Endothelial cell of umbilical vein (primary cell): ENCODE results near the gene EMCN. TPM values are rescaled to one million over a fixed set of nuclear protein-coding genes. Genes with fewer than 3 reads are reported as not detected.

Experiments used
- BruUV-seq: library from RNA; stranded (reverse); fragments of 400-500 nt; replicated peaks from 2 replicates; lab custom pipeline; 2021; lab: Mats Ljungman, UMichigan
- CTCF ChIA-PET: fragments of 300-600, 350-600 bp; sonication (Branson Sonifier 250); formaldehyde crosslinking; loops from one replicate; lab custom pipeline; 2021; ENCODE audit warnings: antibody characterized with exemption, inconsistent platforms; lab: Charles Lee
- POLR2A ChIA-PET: fragments of 300-600, 350-600 bp; sonication (Branson Sonifier 250); formaldehyde crosslinking; loops from one replicate; lab custom pipeline; 2021; ENCODE audit warnings: antibody characterized with exemption, inconsistent platforms; lab: Charles Lee
- DNase-seq: peaks from one replicate; pipeline ENCODE4 v3.0.0-alpha.2; 2011; ENCODE audit warnings: low read depth, low spot score
- FAIRE-seq: peaks from 2 replicates; lab custom pipeline; 2011; peaks lifted over from hg19 to GRCh38; lab: Jason Lieb, UNC
- H2AFZ ChIP-seq: 2 replicates; pipeline ENCODE4 v1.6.0; 2012; ENCODE audit warnings: low read depth, low read length, control low read depth, inconsistent platforms
- H3K27ac ChIP-seq: 2 replicates; pipeline ENCODE4 v1.5.1; 2011; ENCODE audit warnings: low read depth, mild to moderate bottlenecking, control low read depth, low read length, moderate library complexity; ENCODE audit not compliant: insufficient read depth
- H3K27me3 ChIP-seq, 2 experiments: 2 replicates each; pipeline versions ENCODE4 v1.6.0 to v1.6.1; 2011; ENCODE audit warnings: low read length in 2 of 2, mixed read lengths in 1 of 2; ENCODE audit not compliant: control insufficient read depth in 2 of 2, insufficient read depth in 2 of 2
- H3K36me3 ChIP-seq, 2 experiments: 2 replicates in 1 of 2; 3 replicates in 1 of 2; pipeline ENCODE4 v1.5.1; 2011; ENCODE audit warnings: low read length in 2 of 2, mild to moderate bottlenecking in 1 of 2, moderate library complexity in 1 of 2; ENCODE audit not compliant: control insufficient read depth in 2 of 2, insufficient read depth in 2 of 2; ENCODE audit errors: extremely low read depth in 1 of 2
- H3K4me1 ChIP-seq: 3 replicates; pipeline ENCODE4 v1.5.1; 2011; ENCODE audit warnings: mild to moderate bottlenecking, low read length; ENCODE audit not compliant: control insufficient read depth, insufficient read depth; ENCODE audit errors: extremely low read depth
- H3K4me2 ChIP-seq: 2 replicates; pipeline ENCODE4 v1.6.1; 2011; ENCODE audit warnings: low read length, control low read depth, mixed read lengths; ENCODE audit not compliant: insufficient read depth
- H3K4me3 ChIP-seq, 3 experiments: fragments of 200-600 bp in 1 of 3; sonication (generic), shearing (Covaris generic) in 1 of 3; replicated peaks in 1 of 3; 2 replicates each; pipeline ENCODE4 v1.5.1; 2011 to 2016; ENCODE audit warnings: control low read depth in 3 of 3, low read length in 3 of 3, mild to moderate bottlenecking in 2 of 3, inconsistent platforms in 1 of 3, low read depth in 1 of 3, moderate library complexity in 1 of 3; ENCODE audit not compliant: insufficient read depth in 1 of 3
- H3K79me2 ChIP-seq: 2 replicates; pipeline ENCODE4 v1.6.0; 2012; ENCODE audit warnings: low read length, inconsistent platforms; ENCODE audit not compliant: control insufficient read depth, insufficient read depth
- H3K9ac ChIP-seq: replicated peaks from 2 replicates; pipeline ENCODE3; 2011; ENCODE audit warnings: low read length, control low read depth; ENCODE audit not compliant: insufficient read depth; ENCODE audit errors: extremely low read depth
- H3K9me1 ChIP-seq: replicated peaks from 3 replicates; pipeline ENCODE4 v1.6.0; 2011; ENCODE audit warnings: mild to moderate bottlenecking, low read length; ENCODE audit not compliant: control insufficient read depth, insufficient read depth; ENCODE audit errors: extremely low read depth
- H3K9me3 ChIP-seq: replicated peaks from 2 replicates; pipeline ENCODE4 v1.5.1; 2012; ENCODE audit warnings: low read length, inconsistent platforms; ENCODE audit not compliant: control insufficient read depth, insufficient read depth
- H4K20me1 ChIP-seq: replicated peaks from 2 replicates; pipeline ENCODE3; 2011; ENCODE audit warnings: mild to moderate bottlenecking, low read length; ENCODE audit not compliant: control insufficient read depth, insufficient read depth; ENCODE audit errors: extremely low read depth
- CTCF ChIP-seq, 2 donors: IDR thresholded peaks; 1 replicate in 1 of 2; 2 replicates in 1 of 2; pipeline ENCODE4 v1.5.1; 2011; ENCODE audit warnings: low read length in 2 of 2, mild to moderate bottlenecking in 2 of 2, moderate library complexity in 2 of 2, control low read depth in 1 of 2, inconsistent platforms in 1 of 2, low read depth in 1 of 2; ENCODE audit not compliant: insufficient read depth in 1 of 2; ENCODE audit errors: extremely low read depth in 1 of 2
- EZH2 ChIP-seq: IDR thresholded peaks from 2 replicates; pipeline ENCODE4 v1.6.1; 2012; ENCODE audit warnings: borderline replicate concordance, low read depth, mild to moderate bottlenecking, moderate library complexity, low read length, inconsistent platforms; ENCODE audit not compliant: severe bottlenecking
- FOS ChIP-seq: IDR thresholded peaks from 2 replicates; pipeline ENCODE4 v1.6.1; 2011; ENCODE audit warnings: mild to moderate bottlenecking, low read length, moderate library complexity, borderline replicate concordance; ENCODE audit not compliant: insufficient read depth
- GATA2 ChIP-seq: IDR thresholded peaks from 2 replicates; pipeline ENCODE4 v1.7.0; 2011; ENCODE audit warnings: low read depth, mild to moderate bottlenecking, moderate library complexity, mixed read lengths, low read length; ENCODE audit not compliant: insufficient read length, insufficient read depth
- JUN ChIP-seq: IDR thresholded peaks from 2 replicates; pipeline ENCODE4 v1.6.1; 2011; ENCODE audit warnings: borderline replicate concordance, low read depth; ENCODE audit not compliant: insufficient read length, insufficient read depth
- MYC ChIP-seq: IDR thresholded peaks from one replicate; pipeline ENCODE4 v1.6.1; 2011; ENCODE audit warnings: mild to moderate bottlenecking, low read depth, low read length
- POLR2A ChIP-seq: IDR thresholded peaks from 2 replicates; pipeline ENCODE4 v1.6.1; 2012; ENCODE audit warnings: low read depth, mild to moderate bottlenecking, control low read depth, low read length
- POLR2AphosphoS5 ChIP-seq: IDR thresholded peaks from 2 replicates; pipeline ENCODE4 v1.6.1; 2012; ENCODE audit warnings: low read depth, mild to moderate bottlenecking, control low read depth, low read length, moderate library complexity; ENCODE audit not compliant: insufficient read depth
- dilution Hi-C: fragments of 300-500 bp; cut with MboI; formaldehyde crosslinking; loops from one replicate; pipeline ENCODE4 v1.15.0; 2019; ENCODE audit warnings: low sequenced_read_pairs; ENCODE audit not compliant: extremely low pct_ligation_motif_present
- intact Hi-C: fragments of 100-400 bp; cut with micrococcal nuclease; formaldehyde crosslinking; loops from one replicate; pipeline ENCODE4 v1.10.0; 2022
- polyA plus RNA-seq, 4 experiments: library from polyadenylated mRNA; depleted of rRNA in 3 of 4; stranded (reverse) in 3 of 4; unstranded in 1 of 4; fragments of >200 nt; gene quantifications; 2 replicates each; pipeline versions ENCODE4 v1.2.1 to v1.2.3, GENCODE V29; 2011 to 2012; ENCODE audit warnings: missing spikeins in 1 of 4
- total RNA-seq: library from RNA; stranded (reverse); gene quantifications from 2 replicates; pipeline ENCODE4 v1.2.3, GENCODE V29; 2021
- TF ChIP-seq, protein P1 (sequence below): IDR thresholded peaks from 2 replicates; pipeline ENCODE4 v1.6.1; 2011; ENCODE audit not compliant: insufficient read depth, insufficient read length

EMCN gene
- total and polyA plus RNA-seq, 2 donors (not counting 3 experiments of a cell fraction or from before 2014, with no cell fraction given): 51.6 to 97.3 TPM

GRCh38 chr4:100516225-100516624, 1.6 kb downstream of the EMCN start:
- peak overlapping the region; percentile 70 for H3K27ac ChIP-seq
- no peaks in the 10 kb centered on the region for H4K20me1 ChIP-seq
- peaks cover 53% of the 10 kb centered on the region for H3K4me1 ChIP-seq
- H3K36me3 ChIP-seq: no peaks in the 10 kb centered on the region
- intact Hi-C loops: loop anchor here (1.0 to 10.0 kb wide), 4 partner anchors 94 to 569 kb away; partner anchors contain the start of gene DNAJB14
- dilution Hi-C loops: no loop called here
- peak; percentile 78 for DNase-seq
- TF ChIP-seq POLR2A (no peak), GATA2 (peak; percentile 54), FOS (no peak)
- CTCF ChIA-PET: interaction anchor here (1.3 kb wide), 1 partner anchor 22 kb away, joined by 4 read pairs; no protein-coding TSS in a partner anchor
- H2AFZ ChIP-seq: peak overlapping the region; percentile 52
- BruUV-seq: no TSS peak
- FAIRE-seq: peak; percentile 18
- no peaks in the 10 kb centered on the region for H3K27me3 ChIP-seq
- no peaks in the 10 kb centered on the region for H3K9me3 ChIP-seq
- H3K9ac ChIP-seq: peak overlapping the region; percentile 92
- peaks cover 40% of the 10 kb centered on the region for H3K79me2 ChIP-seq
- H3K4me3 ChIP-seq: peak overlapping the region; percentile 39 to 99 (median 54)
- no peaks in the 10 kb centered on the region for H3K9me1 ChIP-seq
- H3K4me2 ChIP-seq: peak overlapping the region; percentile 84
- POLR2A ChIA-PET: no interaction called here

DNA sequence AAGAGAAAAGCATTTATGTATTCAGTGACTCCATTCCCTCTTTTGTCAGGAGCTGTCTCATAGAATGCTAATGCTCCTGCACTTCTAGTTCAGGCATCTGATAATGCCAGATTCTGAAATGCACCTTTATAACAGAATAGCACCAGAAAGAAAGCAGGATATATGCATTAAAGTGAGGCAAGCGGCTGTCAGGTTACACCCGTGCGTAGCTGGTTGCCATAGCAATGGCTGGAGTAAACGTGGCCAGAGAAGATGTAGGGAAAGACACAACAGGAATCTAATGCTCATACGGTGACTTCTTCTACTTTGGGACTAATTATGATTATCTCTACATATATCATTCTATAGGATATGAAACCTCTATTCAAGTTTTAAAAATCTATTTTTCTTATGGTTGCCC, 5.9 kb downstream of the EMCN start:
- TF ChIP-seq POLR2A: no peak
- no peak for TF ChIP-seq JUN
- no peak for TF ChIP-seq EZH2
- TF ChIP-seq, protein P1, sequence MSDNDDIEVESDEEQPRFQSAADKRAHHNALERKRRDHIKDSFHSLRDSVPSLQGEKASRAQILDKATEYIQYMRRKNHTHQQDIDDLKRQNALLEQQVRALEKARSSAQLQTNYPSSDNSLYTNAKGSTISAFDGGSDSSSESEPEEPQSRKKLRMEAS: no peak
- no peak for TF ChIP-seq POLR2AphosphoS5
- TF ChIP-seq CTCF (IDR thresholded peaks at IDR 0.05; ENCODE audit: extremely low read depth in 1 of 2, insufficient read depth in 1 of 2, low read depth in 1 of 2, low read length in 2 of 2): no peak
- no peak for TF ChIP-seq MYC
- TF ChIP-seq FOS: no peak
- Histone ChIP-seq H3K27ac (peak overlapping the region; percentile 63), H4K20me1 (peaks cover 3% of the 10 kb centered on the region), H3K4me3 (no peak overlapping the region), H3K9ac (peak overlapping the region; percentile 43), H3K36me3 (no peaks in the 10 kb centered on the region), H3K4me1 (peaks cover 50% of the 10 kb centered on the region), H3K27me3 (no peaks in the 10 kb centered on the region), H2AFZ (no peak overlapping the region), H3K4me2 (peak overlapping the region; percentile 84), H3K9me3 (no peaks in the 10 kb centered on the region), H3K79me2 (peaks cover 44% of the 10 kb centered on the region), H3K9me1 (no peaks in the 10 kb centered on the region)
- ChIA-PET POLR2A (no interaction called here), CTCF (interaction anchor here (2.1 kb wide), 1 partner anchor 226 kb away, joined by 4 read pairs; no protein-coding TSS in a partner anchor)
- dilution Hi-C loops (no loop called here), intact Hi-C loops (loop anchor here (10.0 kb wide), 1 partner anchor 417 kb away; no protein-coding TSS in a partner anchor)
- peak; percentile 41 for DNase-seq
- FAIRE-seq: no peak
- BruUV-seq: no TSS peak
